ENCODE measurements around the gene TMEM217.

DNA sequence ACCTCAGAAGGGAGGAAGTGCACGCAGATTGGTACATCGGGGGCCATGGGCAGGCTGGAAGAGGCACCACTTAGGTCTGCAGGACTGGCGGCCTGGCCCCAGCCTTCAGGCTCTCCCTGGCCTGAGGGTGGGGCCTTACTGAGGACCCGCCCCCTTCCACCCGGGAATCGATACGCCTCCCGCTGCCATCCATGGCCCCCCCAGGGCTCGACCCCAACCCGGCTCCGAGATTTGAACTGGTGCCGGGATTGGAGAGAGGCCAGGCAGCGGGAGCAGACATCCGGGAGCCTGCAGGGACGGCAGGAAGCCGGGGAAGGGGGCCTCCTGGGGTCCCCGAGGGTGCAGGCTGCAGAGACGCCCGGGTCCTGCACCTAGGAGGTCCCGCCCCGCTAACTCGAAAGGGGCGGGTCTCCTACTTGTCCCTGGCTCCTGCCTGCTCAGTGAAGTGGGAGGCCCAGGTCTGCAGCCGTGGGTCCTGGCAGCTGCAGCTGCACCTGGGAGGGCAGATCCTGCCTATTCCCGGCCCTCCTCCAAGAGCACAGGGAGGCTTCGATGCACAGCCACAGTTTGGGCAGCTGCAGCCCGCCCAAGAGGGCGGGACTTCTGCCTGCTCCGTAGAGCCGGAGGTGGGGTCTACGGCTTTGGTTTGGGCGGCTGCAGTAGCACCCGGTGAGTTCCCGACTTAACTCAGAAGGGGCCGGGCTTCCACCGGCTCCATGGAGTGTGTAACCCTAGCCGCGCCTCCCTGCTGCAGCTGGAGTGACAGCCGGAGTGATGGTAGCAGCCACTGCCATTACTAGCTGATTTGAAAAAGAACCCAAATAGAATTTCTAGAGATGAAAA, 35.6 kb downstream of the TMEM217 start:
- TF ChIP-seq CTCF (IDR thresholded peaks at IDR 0.05; ENCODE audit: insufficient read depth, low read length, poor library complexity, severe bottlenecking) (no peak), EZH2phosphoT487 (conservative IDR thresholded peaks at IDR 0.05; ENCODE audit: low read length) (no peak)

All from SU-DHL-6 (cell line).